GM19468 (cell line): ENCODE data around the gene LAP3.

ENCODE experiments used
- ATAC-seq: cut with Tn5 transposase; IDR thresholded peaks from one replicate; pipeline ENCODE4 v1.9.1; 2021; ENCODE audit warnings: mild to moderate bottlenecking, moderate library complexity, moderate number of reproducible peaks; ENCODE audit not compliant: unreplicated experiment; ENCODE audit errors: extremely low read depth

LAP3 gene

DNA sequence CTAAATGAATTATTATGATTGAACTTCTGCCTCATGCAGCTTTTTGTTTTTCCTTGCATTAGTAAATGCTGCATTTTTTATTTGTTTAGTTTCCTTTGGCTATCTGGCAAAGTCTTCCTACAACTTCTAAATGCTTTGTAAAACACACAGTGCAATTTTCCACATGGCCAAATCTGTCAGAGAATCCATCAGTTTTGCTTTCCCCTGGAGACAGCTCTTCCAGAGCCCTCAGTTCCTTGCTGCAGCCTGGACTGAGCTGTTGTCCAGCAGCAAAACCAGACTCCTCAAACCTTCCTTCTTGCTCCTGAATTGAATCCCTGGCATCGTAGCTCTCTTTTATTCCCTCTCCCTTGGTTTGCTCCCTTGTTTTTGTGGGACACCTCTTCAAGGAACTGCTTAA lies 80.1 kb downstream of the LAP3 start:
- no peak for ATAC-seq
